Epithelial cell of esophagus (primary cell): Measurements from ENCODE around the gene EPC2.

Experiments used
- DNase-seq: peaks from one replicate; pipeline ENCODE4 v3.0.0; 2010; ENCODE audit warnings: low read depth
- H3K4me3 ChIP-seq: 2 replicates; pipeline ENCODE4 v1.5.1; 2011; ENCODE audit warnings: mild to moderate bottlenecking, low read length, control low read depth
- TF ChIP-seq, protein P1 (sequence below): IDR thresholded peaks from 2 replicates; pipeline ENCODE4 v1.5.1; 2011; ENCODE audit warnings: low read depth, mild to moderate bottlenecking, low read length, control low read depth, inconsistent platforms; ENCODE audit not compliant: insufficient read depth; ENCODE audit errors: missing control alignments

EPC2 gene

GRCh38 chr2:148718039-148718438, 73.5 kb downstream of the EPC2 start:
- no peak overlapping the region for H3K4me3 ChIP-seq
- TF ChIP-seq, protein P1, sequence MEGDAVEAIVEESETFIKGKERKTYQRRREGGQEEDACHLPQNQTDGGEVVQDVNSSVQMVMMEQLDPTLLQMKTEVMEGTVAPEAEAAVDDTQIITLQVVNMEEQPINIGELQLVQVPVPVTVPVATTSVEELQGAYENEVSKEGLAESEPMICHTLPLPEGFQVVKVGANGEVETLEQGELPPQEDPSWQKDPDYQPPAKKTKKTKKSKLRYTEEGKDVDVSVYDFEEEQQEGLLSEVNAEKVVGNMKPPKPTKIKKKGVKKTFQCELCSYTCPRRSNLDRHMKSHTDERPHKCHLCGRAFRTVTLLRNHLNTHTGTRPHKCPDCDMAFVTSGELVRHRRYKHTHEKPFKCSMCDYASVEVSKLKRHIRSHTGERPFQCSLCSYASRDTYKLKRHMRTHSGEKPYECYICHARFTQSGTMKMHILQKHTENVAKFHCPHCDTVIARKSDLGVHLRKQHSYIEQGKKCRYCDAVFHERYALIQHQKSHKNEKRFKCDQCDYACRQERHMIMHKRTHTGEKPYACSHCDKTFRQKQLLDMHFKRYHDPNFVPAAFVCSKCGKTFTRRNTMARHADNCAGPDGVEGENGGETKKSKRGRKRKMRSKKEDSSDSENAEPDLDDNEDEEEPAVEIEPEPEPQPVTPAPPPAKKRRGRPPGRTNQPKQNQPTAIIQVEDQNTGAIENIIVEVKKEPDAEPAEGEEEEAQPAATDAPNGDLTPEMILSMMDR = no peak
- no peak for DNase-seq

DNA sequence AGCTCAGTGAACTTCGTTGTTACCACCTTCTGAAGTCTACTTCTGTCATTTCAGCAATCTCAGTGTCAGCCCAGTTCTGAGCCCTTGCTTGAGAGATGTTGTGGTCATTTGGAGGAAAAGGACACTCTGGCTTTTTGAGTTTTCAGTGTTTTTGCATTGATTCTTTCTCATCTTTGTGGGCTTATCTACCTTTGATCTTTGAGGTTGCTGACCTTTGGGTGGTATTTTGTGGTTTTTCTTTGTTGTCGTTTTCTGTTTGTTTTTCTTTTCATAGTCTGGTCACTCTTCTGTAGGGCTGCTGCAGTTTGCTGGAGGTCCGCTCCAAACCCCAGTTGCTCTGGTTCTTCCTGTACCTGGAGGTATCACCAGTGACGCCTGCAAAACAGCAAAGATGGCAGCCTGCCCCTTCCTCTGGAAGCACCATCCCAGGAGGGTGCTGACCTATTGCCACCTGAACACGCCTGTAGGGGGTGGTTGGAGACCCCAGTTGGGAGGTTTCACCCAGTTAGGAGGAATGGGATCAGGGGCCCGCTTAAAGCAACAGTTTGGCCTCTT, 74.7 kb downstream of the EPC2 start:
- no peak for DNase-seq
- TF ChIP-seq, protein P1 = no peak
- no peak overlapping the region for H3K4me3 ChIP-seq

DNA sequence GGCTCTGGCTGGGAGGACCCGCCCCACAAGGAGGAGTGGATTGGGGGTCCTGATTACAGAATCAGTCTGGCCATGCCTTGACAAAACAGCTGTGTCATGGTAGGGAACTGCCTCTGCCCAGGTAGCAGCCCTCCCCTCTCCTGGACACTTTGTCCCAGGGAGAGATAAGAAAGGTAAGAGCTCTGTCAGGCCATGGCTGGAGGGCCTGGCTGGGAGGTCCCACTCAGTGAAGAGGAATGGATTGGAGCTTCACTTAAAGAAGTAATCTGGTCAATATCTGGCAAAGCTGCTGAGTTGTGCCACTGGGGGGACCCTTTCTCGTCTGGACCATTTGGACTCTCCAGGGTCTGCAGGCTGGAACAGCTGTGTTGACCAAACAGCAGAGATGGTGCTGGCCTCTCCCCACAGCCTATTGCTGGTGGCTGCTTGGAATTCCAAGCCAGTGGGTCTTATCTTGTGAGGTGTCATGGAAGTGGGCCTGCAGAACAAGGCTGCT, 75.4 kb downstream of the EPC2 start:
- DNase-seq = no peak
- no peak overlapping the region for H3K4me3 ChIP-seq
- TF ChIP-seq, protein P1 = no peak

DNA sequence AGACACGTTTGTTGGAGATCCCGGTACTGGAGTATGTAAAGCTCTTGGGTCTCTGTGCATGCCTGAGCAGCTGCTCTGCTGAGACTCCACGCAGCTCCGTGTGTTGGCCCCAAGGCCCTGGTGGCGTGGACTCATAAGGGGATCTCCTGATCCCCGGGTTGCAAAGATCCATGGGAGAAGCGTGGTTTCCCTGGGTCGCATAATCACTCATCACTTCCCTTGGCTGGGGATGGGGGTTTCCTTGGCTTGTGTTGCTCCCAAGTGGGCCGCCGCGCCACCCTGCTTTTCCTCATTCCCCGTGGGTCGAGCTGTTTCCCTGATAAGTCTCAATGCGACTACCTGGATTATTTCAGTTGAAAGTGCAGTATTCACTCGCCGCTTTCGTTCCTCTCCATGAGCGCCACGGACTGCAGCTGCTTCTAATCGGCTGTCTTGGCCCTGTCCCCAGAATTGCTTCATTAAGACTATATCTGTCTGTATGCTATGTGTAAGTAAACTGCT, 76.0 kb downstream of the EPC2 start:
- TF ChIP-seq, protein P1 = no peak
- DNase-seq = no peak
- no peak overlapping the region for H3K4me3 ChIP-seq

DNA sequence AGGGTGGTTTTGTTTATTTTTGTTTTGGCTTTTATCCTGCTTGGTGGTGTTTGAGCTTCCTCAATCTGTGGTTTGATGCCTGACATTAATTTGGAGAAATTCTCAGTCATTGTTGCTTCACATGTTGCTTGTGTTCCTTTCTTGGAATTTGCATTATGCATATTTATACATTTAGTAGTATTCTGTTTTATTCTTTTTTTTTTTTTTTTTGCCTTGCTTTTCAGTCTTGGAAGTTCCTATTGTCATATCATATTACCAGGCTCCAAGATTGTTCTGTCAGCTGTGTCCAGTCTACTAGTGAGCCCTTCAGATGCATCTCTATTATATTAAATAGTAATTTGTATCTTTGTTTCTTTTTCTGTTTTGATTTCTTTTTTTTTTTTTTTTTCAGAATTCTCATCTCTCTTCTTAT, 77.0 kb downstream of the EPC2 start:
- TF ChIP-seq, protein P1 = no peak
- no peak overlapping the region for H3K4me3 ChIP-seq
- DNase-seq = no peak

GRCh38 chr2:148721991-148722777, 77.6 kb downstream of the EPC2 start:
- no peak for DNase-seq
- TF ChIP-seq, protein P1 = no peak
- H3K4me3 ChIP-seq = no peak overlapping the region

GRCh38 chr2:148725564-148725963, 81.0 kb downstream of the EPC2 start:
- no peak for DNase-seq
- no peak overlapping the region for H3K4me3 ChIP-seq
- TF ChIP-seq, protein P1 = no peak
